NCI-H82 (cell line): ENCODE data around the gene UBE3B.

Experiments
- DNase-seq: peaks from one replicate; lab custom pipeline; 2025; lab: John Stamatoyannopoulos, UW

UBE3B gene

GRCh38 chr12:109573914-109574244 lies 96.4 kb downstream of the UBE3B start:
- no peak for DNase-seq

- no peak for DNase-seq
These were observed 98.2 kb downstream of the UBE3B start for GRCh38 chr12:109575683-109576082.

GRCh38 chr12:109577311-109577710 lies 99.9 kb downstream of the UBE3B start:
- no peak for DNase-seq

- DNase-seq, result no peak
These were observed 101.0 kb downstream of the UBE3B start for GRCh38 chr12:109578330-109578927.

- DNase-seq, result no peak
These were observed 102.2 kb downstream of the UBE3B start for GRCh38 chr12:109579639-109580038.

- no peak for DNase-seq
These were observed 102.8 kb downstream of the UBE3B start for GRCh38 chr12:109580272-109580671.

GRCh38 chr12:109580684-109581333 lies 103.4 kb downstream of the UBE3B start:
- no peak for DNase-seq

- DNase-seq, result no peak
These were observed 103.9 kb downstream of the UBE3B start for GRCh38 chr12:109581334-109581691.

- no peak for DNase-seq
These were observed 104.4 kb downstream of the UBE3B start for GRCh38 chr12:109581856-109582255.

GRCh38 chr12:109582636-109583035 lies 105.2 kb downstream of the UBE3B start:
- peak; percentile 46 for DNase-seq

- DNase-seq, result no peak
These were observed 106.3 kb downstream of the UBE3B start for GRCh38 chr12:109583733-109584132.
